Thyroid gland (tissue), 4 donors: Measurements from ENCODE around the gene SCN3A.

Experiments used
- CTCF ChIP-seq, 6 experiments: fragments of 200-600 bp in 3 of 6; fragments of 450-650 bp in 3 of 6; sonication (generic) in 3 of 6; IDR thresholded peaks; one replicate each; pipeline ENCODE4 v1.5.1; 2016 to 2019; ENCODE audit warnings: antibody characterized with exemption in 6 of 6, mild to moderate bottlenecking in 2 of 6, inconsistent platforms in 1 of 6, moderate library complexity in 1 of 6
- POLR2A ChIP-seq, 2 donors: fragments of 450-650 bp; IDR thresholded peaks; one replicate each; pipeline ENCODE4 v1.6.1; 2017; ENCODE audit warnings: antibody characterized with exemption in 2 of 2, mild to moderate bottlenecking in 2 of 2, moderate library complexity in 1 of 2

GRCh38 chr2:165251366-165251765 is 47.5 kb upstream of the SCN3A start:
- TF ChIP-seq POLR2A (IDR thresholded peaks at IDR 0.05) = no peak
- TF ChIP-seq CTCF (IDR thresholded peaks at IDR 0.05) = no peak
